Panc1 (cell line): ENCODE results near the gene HSD17B1.

Source experiments
- CTCF ChIP-seq: fragments of 450-650 bp; IDR thresholded peaks from 2 replicates; pipeline ENCODE4 v1.5.1; 2017; ENCODE audit warnings: mild to moderate bottlenecking
- SIN3A ChIP-seq: IDR thresholded peaks from 2 replicates; pipeline ENCODE4 v1.6.1; 2012; ENCODE audit warnings: low read depth, mild to moderate bottlenecking, low read length, moderate library complexity, borderline replicate concordance; ENCODE audit not compliant: insufficient read depth
- TF ChIP-seq, protein P1 (sequence below), 2 experiments: IDR thresholded peaks; 2 replicates each; pipeline ENCODE4 v1.6.1; 2011 to 2012; ENCODE audit warnings: low read depth in 2 of 2, control low read depth in 1 of 2, low read length in 1 of 2, mild to moderate bottlenecking in 1 of 2, moderate library complexity in 1 of 2; ENCODE audit not compliant: insufficient read depth in 1 of 2

GRCh38 chr17:42513686-42514085, 39.0 kb upstream of the HSD17B1 start:
- TF ChIP-seq CTCF (no peak), SIN3A (no peak)
- TF ChIP-seq, protein P1, sequence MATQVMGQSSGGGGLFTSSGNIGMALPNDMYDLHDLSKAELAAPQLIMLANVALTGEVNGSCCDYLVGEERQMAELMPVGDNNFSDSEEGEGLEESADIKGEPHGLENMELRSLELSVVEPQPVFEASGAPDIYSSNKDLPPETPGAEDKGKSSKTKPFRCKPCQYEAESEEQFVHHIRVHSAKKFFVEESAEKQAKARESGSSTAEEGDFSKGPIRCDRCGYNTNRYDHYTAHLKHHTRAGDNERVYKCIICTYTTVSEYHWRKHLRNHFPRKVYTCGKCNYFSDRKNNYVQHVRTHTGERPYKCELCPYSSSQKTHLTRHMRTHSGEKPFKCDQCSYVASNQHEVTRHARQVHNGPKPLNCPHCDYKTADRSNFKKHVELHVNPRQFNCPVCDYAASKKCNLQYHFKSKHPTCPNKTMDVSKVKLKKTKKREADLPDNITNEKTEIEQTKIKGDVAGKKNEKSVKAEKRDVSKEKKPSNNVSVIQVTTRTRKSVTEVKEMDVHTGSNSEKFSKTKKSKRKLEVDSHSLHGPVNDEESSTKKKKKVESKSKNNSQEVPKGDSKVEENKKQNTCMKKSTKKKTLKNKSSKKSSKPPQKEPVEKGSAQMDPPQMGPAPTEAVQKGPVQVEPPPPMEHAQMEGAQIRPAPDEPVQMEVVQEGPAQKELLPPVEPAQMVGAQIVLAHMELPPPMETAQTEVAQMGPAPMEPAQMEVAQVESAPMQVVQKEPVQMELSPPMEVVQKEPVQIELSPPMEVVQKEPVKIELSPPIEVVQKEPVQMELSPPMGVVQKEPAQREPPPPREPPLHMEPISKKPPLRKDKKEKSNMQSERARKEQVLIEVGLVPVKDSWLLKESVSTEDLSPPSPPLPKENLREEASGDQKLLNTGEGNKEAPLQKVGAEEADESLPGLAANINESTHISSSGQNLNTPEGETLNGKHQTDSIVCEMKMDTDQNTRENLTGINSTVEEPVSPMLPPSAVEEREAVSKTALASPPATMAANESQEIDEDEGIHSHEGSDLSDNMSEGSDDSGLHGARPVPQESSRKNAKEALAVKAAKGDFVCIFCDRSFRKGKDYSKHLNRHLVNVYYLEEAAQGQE (IDR thresholded peaks at IDR 0.05; ENCODE audit: insufficient read depth in 1 of 2, low read depth in 2 of 2, low read length in 1 of 2): no peak
